Thyroid gland (tissue), 4 donors: ENCODE results near the gene ANKRD11.

Experiments
- POLR2A ChIP-seq, 2 donors: fragments of 450-650 bp; IDR thresholded peaks; one replicate each; pipeline ENCODE4 v1.6.1; 2017; ENCODE audit warnings: antibody characterized with exemption in 2 of 2, mild to moderate bottlenecking in 2 of 2, moderate library complexity in 1 of 2
- TF ChIP-seq, protein P1 (sequence below), 6 experiments: fragments of 200-600 bp in 3 of 6; fragments of 450-650 bp in 3 of 6; sonication (generic) in 3 of 6; IDR thresholded peaks; one replicate each; pipeline ENCODE4 v1.5.1; 2016 to 2019; ENCODE audit warnings: antibody characterized with exemption in 6 of 6, mild to moderate bottlenecking in 2 of 6, inconsistent platforms in 1 of 6, moderate library complexity in 1 of 6

GRCh38 chr16:89499767-89500166 lies 9.4 kb upstream of the ANKRD11 start:
- TF ChIP-seq, protein P1, sequence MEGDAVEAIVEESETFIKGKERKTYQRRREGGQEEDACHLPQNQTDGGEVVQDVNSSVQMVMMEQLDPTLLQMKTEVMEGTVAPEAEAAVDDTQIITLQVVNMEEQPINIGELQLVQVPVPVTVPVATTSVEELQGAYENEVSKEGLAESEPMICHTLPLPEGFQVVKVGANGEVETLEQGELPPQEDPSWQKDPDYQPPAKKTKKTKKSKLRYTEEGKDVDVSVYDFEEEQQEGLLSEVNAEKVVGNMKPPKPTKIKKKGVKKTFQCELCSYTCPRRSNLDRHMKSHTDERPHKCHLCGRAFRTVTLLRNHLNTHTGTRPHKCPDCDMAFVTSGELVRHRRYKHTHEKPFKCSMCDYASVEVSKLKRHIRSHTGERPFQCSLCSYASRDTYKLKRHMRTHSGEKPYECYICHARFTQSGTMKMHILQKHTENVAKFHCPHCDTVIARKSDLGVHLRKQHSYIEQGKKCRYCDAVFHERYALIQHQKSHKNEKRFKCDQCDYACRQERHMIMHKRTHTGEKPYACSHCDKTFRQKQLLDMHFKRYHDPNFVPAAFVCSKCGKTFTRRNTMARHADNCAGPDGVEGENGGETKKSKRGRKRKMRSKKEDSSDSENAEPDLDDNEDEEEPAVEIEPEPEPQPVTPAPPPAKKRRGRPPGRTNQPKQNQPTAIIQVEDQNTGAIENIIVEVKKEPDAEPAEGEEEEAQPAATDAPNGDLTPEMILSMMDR (IDR thresholded peaks at IDR 0.05) = no peak
- TF ChIP-seq POLR2A (IDR thresholded peaks at IDR 0.05) = no peak
